GM23338 (cell line): ENCODE results near the gene IFI35. TPM values are rescaled to one million over a fixed set of nuclear protein-coding genes. Genes with fewer than 3 reads are reported as not detected.

Source experiments
- ATAC-seq: fragments of 200-7000 bp; cut with Tn5 transposase; 3 replicates; pipeline ENCODE4 v1.9.1; 2020
- DNase-seq: peaks from one replicate; pipeline ENCODE4 v3.0.0-alpha.2; 2015; ENCODE audit warnings: low spot score
- H2AFZ ChIP-seq: fragments of 200-600 bp; sonication (generic); 2 replicates; pipeline ENCODE4 v1.8.0; 2016; ENCODE audit warnings: antibody characterized with exemption, mild to moderate bottlenecking, moderate library complexity
- H3F3A ChIP-seq: fragments of 200-600 bp; sonication (generic); replicated peaks from 2 replicates; pipeline ENCODE4 v1.8.0; 2017; ENCODE audit warnings: antibody characterized with exemption, mixed run types, low read depth
- H3K27ac ChIP-seq: fragments of 200-600 bp; sonication (generic); 2 replicates; pipeline ENCODE4 v1.6.1; 2016; ENCODE audit warnings: low read depth
- H3K27me3 ChIP-seq: fragments of 200-600 bp; sonication (generic); 2 replicates; pipeline ENCODE4 v1.8.0; 2016; ENCODE audit warnings: mild to moderate bottlenecking, mixed run types, moderate library complexity; ENCODE audit not compliant: insufficient read depth
- H3K36me3 ChIP-seq: fragments of 200-600 bp; sonication (generic); 2 replicates; pipeline ENCODE4 v1.8.0; 2016; ENCODE audit warnings: mild to moderate bottlenecking; ENCODE audit not compliant: insufficient read depth
- H3K4me1 ChIP-seq: fragments of 200-600 bp; sonication (generic); 2 replicates; pipeline ENCODE4 v1.8.0; 2016; ENCODE audit warnings: mild to moderate bottlenecking, moderate library complexity; ENCODE audit not compliant: insufficient read depth
- H3K4me2 ChIP-seq: fragments of 200-600 bp; sonication (generic); 2 replicates; pipeline ENCODE4 v1.7.1; 2017; ENCODE audit warnings: mixed run types
- H3K4me3 ChIP-seq: fragments of 200-600 bp; sonication (generic); 2 replicates; pipeline ENCODE4 v1.6.1; 2016; ENCODE audit warnings: mixed run types
- H3K79me2 ChIP-seq: fragments of 200-600 bp; sonication (generic); replicated peaks from 2 replicates; pipeline ENCODE4 v1.8.0; 2017; ENCODE audit warnings: mild to moderate bottlenecking; ENCODE audit not compliant: insufficient read depth
- H3K9me2 ChIP-seq: fragments of 200-600 bp; sonication (generic); 2 replicates; pipeline ENCODE4 v1.8.0; 2017; ENCODE audit not compliant: insufficient read depth
- H4K20me1 ChIP-seq: fragments of 200-600 bp; sonication (generic); replicated peaks from 2 replicates; pipeline ENCODE4 v1.8.0; 2017; ENCODE audit warnings: mild to moderate bottlenecking; ENCODE audit not compliant: insufficient read depth
- H3K27ac Mint-ChIP-seq: 2 replicates; pipeline ENCODE4 v1.8.0; 2020; ENCODE audit warnings: inconsistent platforms, mild to moderate bottlenecking, moderate library complexity, mixed read lengths
- H3K27me3 Mint-ChIP-seq: 3 replicates; pipeline ENCODE4 v1.8.0; 2022; ENCODE audit warnings: low read depth, mild to moderate bottlenecking, moderate library complexity, mixed read lengths, inconsistent platforms; ENCODE audit not compliant: insufficient read depth, poor library complexity
- H3K36me3 Mint-ChIP-seq: 3 replicates; pipeline ENCODE4 v1.8.0; 2021; ENCODE audit warnings: low read depth, mild to moderate bottlenecking, inconsistent platforms, moderate library complexity, mixed read lengths
- H3K4me1 Mint-ChIP-seq: 3 replicates; pipeline ENCODE4 v1.8.0; 2020; ENCODE audit warnings: mild to moderate bottlenecking, inconsistent platforms, mixed read lengths
- H3K4me3 Mint-ChIP-seq: 3 replicates; pipeline ENCODE4 v1.8.0; 2021; ENCODE audit warnings: moderate library complexity, mild to moderate bottlenecking, inconsistent platforms, mixed read lengths
- H3K9me3 Mint-ChIP-seq: 3 replicates; pipeline ENCODE4 v1.8.0; 2020; ENCODE audit warnings: moderate library complexity, mild to moderate bottlenecking, inconsistent platforms, mixed read lengths
- CREB1 ChIP-seq: fragments of 250-450 bp; sonication (Bioruptor Pico); IDR thresholded peaks from 2 replicates; pipeline ENCODE4 v1.5.0; 2020; ENCODE audit warnings: low read depth, mild to moderate bottlenecking, moderate library complexity
- CTCF ChIP-seq, 2 experiments: fragments of 200-600 bp in 1 of 2; sonication (generic) in 1 of 2; conservative IDR thresholded peaks; 2 replicates each; pipeline versions ENCODE4 v1.5.1 to v1.6.1; 2016 to 2017; ENCODE audit warnings: antibody characterized with exemption in 2 of 2, low read depth in 2 of 2, mild to moderate bottlenecking in 2 of 2, moderate library complexity in 1 of 2
- ETS1 ChIP-seq: IDR thresholded peaks from 2 replicates; pipeline ENCODE4 v1.6.1; 2016; ENCODE audit warnings: antibody characterized with exemption
- EZH2 ChIP-seq: fragments of 200-600 bp; sonication (generic); IDR thresholded peaks from one replicate; pipeline ENCODE4 v1.8.0; 2017; ENCODE audit warnings: antibody characterized with exemption, mild to moderate bottlenecking, low read depth; ENCODE audit not compliant: unreplicated experiment
- EZH2phosphoT487 ChIP-seq: fragments of 200-600 bp; sonication (generic); IDR thresholded peaks from one replicate; pipeline ENCODE4 v1.8.1; 2018; ENCODE audit warnings: antibody characterized with exemption; ENCODE audit not compliant: unreplicated experiment
- JUNB ChIP-seq: IDR thresholded peaks from one replicate; pipeline ENCODE4 v1.6.1; 2016; ENCODE audit warnings: antibody characterized with exemption; ENCODE audit not compliant: unreplicated experiment
- NANOG ChIP-seq: IDR thresholded peaks from 2 replicates; pipeline ENCODE4 v1.6.1; 2016; ENCODE audit warnings: antibody characterized with exemption, borderline replicate concordance
- POLR2AphosphoS5 ChIP-seq: IDR thresholded peaks from 2 replicates; pipeline ENCODE4 v1.6.1; 2016; ENCODE audit warnings: antibody characterized with exemption, low read depth
- REST ChIP-seq: IDR thresholded peaks from one replicate; pipeline ENCODE4 v1.6.1; 2018; ENCODE audit warnings: antibody characterized with exemption; ENCODE audit not compliant: unreplicated experiment
- STAT1 ChIP-seq: IDR thresholded peaks from one replicate; pipeline ENCODE4 v1.6.1; 2016; ENCODE audit warnings: antibody characterized with exemption; ENCODE audit not compliant: unreplicated experiment
- ZNF114 ChIP-seq: fragments of 250-450 bp; sonication (Bioruptor Pico); IDR thresholded peaks from 2 replicates; pipeline ENCODE4 v1.5.0; 2020; ENCODE audit warnings: mild to moderate bottlenecking, moderate library complexity
- ZNF331 ChIP-seq: fragments of 250-450 bp; sonication (Bioruptor Pico); IDR thresholded peaks from 2 replicates; pipeline ENCODE4 v1.5.0; 2020; ENCODE audit warnings: low read depth, mild to moderate bottlenecking, moderate library complexity
- ZNF462 ChIP-seq: fragments of 250-450 bp; sonication (Bioruptor Pico); IDR thresholded peaks from 2 replicates; pipeline ENCODE4 v1.5.0; 2020; ENCODE audit warnings: mild to moderate bottlenecking, moderate library complexity
- polyA plus RNA-seq: library from polyadenylated mRNA; unstranded; fragments of >200 nt; fragmentation: Nextera tagmentation; extraction: Ambion mirVana; gene quantifications from 2 replicates; pipeline ENCODE4 v1.2.1, GENCODE V29; 2016
- total RNA-seq: library from RNA; depleted of rRNA; stranded (reverse); fragments of >200 nt; shearing (Covaris generic); gene quantifications from 2 replicates; pipeline ENCODE4 v1.2.3, GENCODE V29; 2014

IFI35 gene
- total and polyA plus RNA-seq, 2 experiments from 2014 or later: 1.8 to 2.3 TPM

GRCh38 chr17:43025766-43026537, 19.4 kb downstream of the IFI35 start:
- no peak overlapping the region for H2AFZ ChIP-seq
- H3K27ac ChIP-seq: no peak overlapping the region
- H3K9me2 ChIP-seq: no peaks in the 10 kb centered on the region
- Mint-ChIP-seq H3K27ac (no peak overlapping the region), H3K4me3 (peak overlapping the region; percentile 91), H3K36me3 (peaks cover 21% of the 10 kb centered on the region), H3K27me3 (peaks cover 28% of the 10 kb centered on the region), H3K9me3 (no peaks in the 10 kb centered on the region), H3K4me1 (peaks cover 28% of the 10 kb centered on the region)
- ATAC-seq: no peak
- H3K79me2 ChIP-seq: peaks cover 18% of the 10 kb centered on the region
- peaks cover 16% of the 10 kb centered on the region; the same call in 1 of the 2 replicates for H3F3A ChIP-seq
- DNase-seq: no peak
- H3K27me3 ChIP-seq: no peaks in the 10 kb centered on the region
- H3K36me3 ChIP-seq: no peaks in the 10 kb centered on the region
- TF ChIP-seq ZNF462 (CRISPR knock-in tag) (no peak), JUNB (no peak), ZNF114 (CRISPR knock-in tag) (no peak), CREB1 (CRISPR knock-in tag) (no peak), ETS1 (no peak), REST (no peak), EZH2 (no peak), CTCF (conservative IDR thresholded peaks at IDR 0.05; ENCODE audit: low read depth in 2 of 2) (no peak), EZH2phosphoT487 (no peak), NANOG (no peak), ZNF331 (CRISPR knock-in tag) (no peak), POLR2AphosphoS5 (no peak), STAT1 (no peak)
- H3K4me2 ChIP-seq: peak overlapping the region; percentile 93
- H4K20me1 ChIP-seq: no peaks in the 10 kb centered on the region
- H3K4me1 ChIP-seq: peaks cover 25% of the 10 kb centered on the region
- H3K4me3 ChIP-seq: peak overlapping the region; percentile 98
